Progenitor cell of endocrine pancreas (in vitro differentiated cells): ENCODE measurements around the gene LCMT2. TPM values are rescaled to one million over a fixed set of nuclear protein-coding genes. Genes with fewer than 3 reads are reported as not detected.

Source experiments
- DNase-seq: peaks from one replicate; pipeline ENCODE4 v3.0.0; 2021; ENCODE audit warnings: low spot score; ENCODE audit not compliant: unreplicated experiment
- H3K27ac Mint-ChIP-seq: 2 replicates; pipeline ENCODE4 v1.8.0; 2021; ENCODE audit warnings: mild to moderate bottlenecking, moderate library complexity, mixed read lengths
- H3K27me3 Mint-ChIP-seq: 2 replicates; pipeline ENCODE4 v1.8.0; 2021; ENCODE audit warnings: mixed read lengths
- H3K36me3 Mint-ChIP-seq: 2 replicates; pipeline ENCODE4 v1.8.0; 2022; ENCODE audit warnings: mixed read lengths; ENCODE audit not compliant: insufficient read depth
- H3K4me1 Mint-ChIP-seq: 2 replicates; pipeline ENCODE4 v1.8.0; 2021; ENCODE audit warnings: low read depth, mixed read lengths
- H3K4me3 Mint-ChIP-seq: 2 replicates; pipeline ENCODE4 v1.8.0; 2021; ENCODE audit warnings: low read depth, mild to moderate bottlenecking, moderate library complexity, mixed read lengths
- H3K9me3 Mint-ChIP-seq: 2 replicates; pipeline ENCODE4 v1.8.0; 2021; ENCODE audit warnings: low read depth, mixed read lengths
- CTCF ChIP-seq: fragments of 200-600 bp; sonication (generic); IDR thresholded peaks from one replicate; pipeline ENCODE4 v1.5.0; 2021; ENCODE audit warnings: antibody characterized with exemption, mild to moderate bottlenecking; ENCODE audit not compliant: unreplicated experiment
- total RNA-seq: library from RNA; stranded (reverse); gene quantifications from 2 replicates; pipeline ENCODE4 v1.2.1, GENCODE V29; 2021

LCMT2 gene
- total RNA-seq, 1 donor from 2014 or later = 11.5 TPM

GRCh38 chr15:43277231-43277823 is 53.0 kb downstream of the LCMT2 start:
- Mint-ChIP-seq H3K27ac (no peak overlapping the region), H3K36me3 (no peaks in the 10 kb centered on the region), H3K4me3 (no peak overlapping the region), H3K9me3 (peaks cover under 1% of the 10 kb centered on the region), H3K27me3 (peaks cover 13% of the 10 kb centered on the region), H3K4me1 (no peaks in the 10 kb centered on the region)
- no peak for TF ChIP-seq CTCF
- DNase-seq = no peak

GRCh38 chr15:43276563-43277200 is 53.7 kb downstream of the LCMT2 start:
- no peak for DNase-seq
- no peak overlapping the region for H3K4me3 Mint-ChIP-seq
- H3K27me3 Mint-ChIP-seq = peaks cover 13% of the 10 kb centered on the region

GRCh38 chr15:43275740-43276562 is 54.4 kb downstream of the LCMT2 start:
- no peaks in the 10 kb centered on the region for H3K36me3 Mint-ChIP-seq
- peaks cover 13% of the 10 kb centered on the region for H3K27me3 Mint-ChIP-seq
- DNase-seq = no peak
- no peak overlapping the region for H3K27ac Mint-ChIP-seq
- TF ChIP-seq CTCF = no peak
- H3K4me1 Mint-ChIP-seq = no peaks in the 10 kb centered on the region
- H3K9me3 Mint-ChIP-seq = peaks cover 7% of the 10 kb centered on the region
- no peak overlapping the region for H3K4me3 Mint-ChIP-seq

More at GRCh38 chr15:43276563-43277200, 53.7 kb downstream of the LCMT2 start:
- Mint-ChIP-seq H3K36me3 (no peaks in the 10 kb centered on the region), H3K9me3 (peaks cover 7% of the 10 kb centered on the region), H3K4me1 (no peaks in the 10 kb centered on the region), H3K27ac (no peak overlapping the region)
- TF ChIP-seq CTCF = no peak

- no peak for DNase-seq
- no peak for TF ChIP-seq CTCF
- H3K4me1 Mint-ChIP-seq = no peaks in the 10 kb centered on the region
- H3K27me3 Mint-ChIP-seq = peaks cover 20% of the 10 kb centered on the region
- H3K36me3 Mint-ChIP-seq = no peaks in the 10 kb centered on the region
- H3K4me3 Mint-ChIP-seq = no peak overlapping the region
- no peak overlapping the region for H3K27ac Mint-ChIP-seq
- peaks cover 7% of the 10 kb centered on the region for H3K9me3 Mint-ChIP-seq
Observed at GRCh38 chr15:43274136-43274535, 56.2 kb downstream of the LCMT2 start.

Other genes starting within 250 kb of the LCMT2 start
- gene UBR1, start 224.5 kb downstream of the LCMT2 start, total RNA-seq = 38.1 and 39.1 TPM in 2 replicates
- gene TMEM62, start 197.0 kb downstream of the LCMT2 start, total RNA-seq = 28.9 and 30.2 TPM in 2 replicates
- gene CCNDBP1, start 145.2 kb downstream of the LCMT2 start, total RNA-seq = 43.2 and 44.1 TPM in 2 replicates
- gene EPB42, start 109.6 kb downstream of the LCMT2 start, total RNA-seq = not detected in 2 replicates
- gene TGM5, start 63.6 kb downstream of the LCMT2 start, total RNA-seq = not detected in 2 replicates
- gene TGM7, start 28.3 kb downstream of the LCMT2 start, total RNA-seq = not detected in 2 replicates
- gene ZSCAN29, start 40.5 kb upstream of the LCMT2 start, total RNA-seq = 71.2 and 73.8 TPM in 2 replicates
- gene TUBGCP4, start 40.5 kb upstream of the LCMT2 start, total RNA-seq = 39.0 and 41.9 TPM in 2 replicates
- 121 and 138 TPM in 2 replicates for gene TP53BP1, start 162.6 kb upstream of the LCMT2 start, total RNA-seq
- gene MAP1A, start 187.0 kb upstream of the LCMT2 start, total RNA-seq = 4.7 and 5.2 TPM in 2 replicates